Fibroblast of the aortic adventitia (primary cell): ENCODE measurements around the gene TCEA2. TPM values are rescaled to one million over a fixed set of nuclear protein-coding genes. Genes with fewer than 3 reads are reported as not detected.

ENCODE experiments used
- DNase-seq: peaks from one replicate; pipeline ENCODE4 v3.0.0-alpha.2; 2010; ENCODE audit warnings: low read depth
- H3K4me3 ChIP-seq: 2 replicates; pipeline ENCODE4 v1.5.1; 2011; ENCODE audit warnings: low read depth, mild to moderate bottlenecking, control low read depth, low read length, moderate library complexity
- CTCF ChIP-seq: IDR thresholded peaks from 2 replicates; pipeline ENCODE4 v1.5.1; 2011; ENCODE audit warnings: mild to moderate bottlenecking, low read length, control low read depth, inconsistent platforms; ENCODE audit not compliant: insufficient read depth
- total RNA-seq: library from RNA; depleted of rRNA; stranded (reverse); fragments of >200 nt; gene quantifications from 2 replicates; pipeline ENCODE4 v1.2.3, GENCODE V29; 2012; ENCODE audit warnings: low replicate concordance

TCEA2 gene
- total RNA-seq, 1 donor: 23.5 TPM

- TF ChIP-seq CTCF: no peak
- H3K4me3 ChIP-seq: no peak overlapping the region
- no peak for DNase-seq
These were observed 36.2 kb downstream of the TCEA2 start for GRCh38 chr20:64099086-64099786.

DNA sequence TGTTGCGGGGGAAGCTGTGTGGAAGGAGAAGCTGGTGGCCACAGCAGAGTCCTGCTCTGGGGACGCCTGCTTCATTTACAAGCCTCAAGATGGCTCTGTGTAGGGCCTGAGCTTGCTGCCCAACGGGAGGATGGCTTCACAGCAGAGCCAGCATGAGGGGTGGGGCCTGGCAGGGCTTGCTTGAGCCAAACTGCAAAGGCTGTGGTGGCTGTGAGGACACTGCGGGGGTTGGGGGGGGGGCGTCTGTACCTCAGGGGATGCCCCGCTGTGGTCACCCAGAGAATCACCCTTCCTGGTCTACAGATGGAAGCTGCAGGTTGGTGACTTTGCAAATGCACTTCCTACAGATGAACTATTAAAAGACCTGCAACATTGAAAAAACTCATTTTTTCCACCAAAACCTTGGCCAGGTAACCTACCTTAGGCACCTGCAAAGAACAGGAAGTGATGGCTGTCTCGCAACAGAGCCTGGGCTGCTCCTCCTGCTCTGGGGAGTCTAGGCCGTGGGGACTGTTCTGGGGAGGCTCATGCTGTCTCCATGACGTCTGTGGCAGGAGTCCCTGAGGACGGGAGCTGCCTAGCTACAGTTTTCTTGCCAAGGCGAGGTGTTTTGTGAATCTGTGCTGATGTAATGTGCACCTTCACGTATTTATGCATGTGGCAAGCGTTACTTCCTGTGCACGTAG, 37.0 kb downstream of the TCEA2 start:
- no peak for TF ChIP-seq CTCF
- no peak for DNase-seq
- no peak overlapping the region for H3K4me3 ChIP-seq

- no peak overlapping the region for H3K4me3 ChIP-seq
- no peak for TF ChIP-seq CTCF
- no peak for DNase-seq
These were observed 37.5 kb downstream of the TCEA2 start for GRCh38 chr20:64100566-64100888.

- no peak for DNase-seq
- no peak for TF ChIP-seq CTCF
- H3K4me3 ChIP-seq: no peak overlapping the region
These were observed 38.1 kb downstream of the TCEA2 start for GRCh38 chr20:64100946-64101688.

GRCh38 chr20:64101731-64102621, 39.0 kb downstream of the TCEA2 start:
- H3K4me3 ChIP-seq: no peak overlapping the region
- peak; percentile 44 for TF ChIP-seq CTCF
- no peak for DNase-seq

GRCh38 chr20:64102647-64103354, 39.8 kb downstream of the TCEA2 start:
- TF ChIP-seq CTCF: no peak
- no peak for DNase-seq
- no peak overlapping the region for H3K4me3 ChIP-seq
